NCI-H2081 (cell line): ENCODE data around the gene ANKRD40CL.
A peak's percentile ranks its signal among the peaks of the same experiment; 100 is the strongest.
"Not testable (repeated sequence)": the region's sequence is repeated elsewhere in the genome, so short reads cannot be mapped to it uniquely, and the experiment has no call there.

ENCODE experiments used
- DNase-seq, 2 experiments: peaks; one replicate each; lab custom pipeline; 2025; lab: John Stamatoyannopoulos, UW

Gene ANKRD40CL

DNA sequence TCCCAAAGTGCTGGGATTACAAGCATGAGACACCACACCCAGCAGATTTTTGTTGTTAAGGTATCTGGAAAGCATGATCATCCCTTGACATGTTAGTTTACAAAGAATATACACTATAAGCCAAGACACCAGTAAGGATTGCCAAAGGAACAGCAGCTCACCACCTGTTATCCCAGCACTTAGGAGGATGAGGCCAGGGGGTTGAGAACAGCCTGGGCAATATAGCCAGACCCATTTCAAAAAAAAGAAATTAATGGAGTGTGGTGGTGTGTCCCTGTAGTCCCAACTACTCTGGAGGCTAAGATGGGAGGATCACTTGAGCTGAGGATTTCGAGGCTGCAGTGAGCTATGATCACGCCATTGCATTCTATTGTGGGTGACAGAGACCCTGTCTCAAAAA, 5.1 kb downstream of the ANKRD40CL start:
- DNase-seq, result no peak

DNA sequence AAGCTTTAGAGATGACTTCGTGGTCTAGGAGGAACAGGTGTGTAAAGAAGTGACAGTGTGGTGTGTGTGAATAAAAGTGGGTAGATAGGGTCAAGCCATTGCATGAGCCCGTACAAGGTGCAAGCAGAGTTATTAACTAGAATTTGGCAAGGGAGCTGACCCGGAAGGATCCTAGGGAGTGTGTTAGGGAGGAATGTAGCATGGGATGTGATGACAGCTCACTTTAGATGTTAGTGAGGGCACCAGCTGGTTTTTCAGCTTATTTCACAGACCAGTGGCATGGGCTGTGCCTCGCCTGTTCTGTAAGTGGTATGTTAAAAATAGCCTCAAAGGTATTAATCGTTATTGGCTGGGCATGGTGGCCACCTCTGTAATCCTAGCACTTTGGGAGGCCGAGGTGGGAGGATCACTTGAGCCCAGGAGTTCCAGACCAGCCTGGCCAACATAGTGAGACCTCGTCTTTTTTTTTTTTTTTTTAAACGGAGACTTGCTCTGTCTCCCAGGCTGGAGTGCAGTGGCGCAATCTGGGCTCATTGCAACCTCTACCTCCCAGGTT, 8.3 kb downstream of the ANKRD40CL start:
- no peak for DNase-seq

DNA sequence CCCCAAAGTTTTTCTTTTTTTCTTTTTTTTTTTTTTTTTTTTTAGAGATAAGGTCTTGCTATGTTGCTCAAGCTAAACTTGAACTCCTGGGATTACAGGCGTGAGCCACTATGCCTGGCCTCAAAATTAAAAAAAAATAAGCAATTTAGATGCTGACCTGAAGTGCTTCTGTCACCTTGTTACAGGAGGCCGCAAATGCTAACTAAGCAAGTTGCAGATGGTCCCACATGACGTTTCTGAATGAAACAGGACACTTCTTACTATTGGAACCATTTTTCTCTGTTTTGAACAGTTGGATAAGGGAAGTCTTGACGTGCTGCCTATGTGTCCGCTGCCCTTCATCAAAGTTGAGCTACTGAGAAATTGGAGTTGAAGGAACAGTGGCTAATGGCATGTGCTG, 8.8 kb downstream of the ANKRD40CL start:
- DNase-seq, result no peak

DNA sequence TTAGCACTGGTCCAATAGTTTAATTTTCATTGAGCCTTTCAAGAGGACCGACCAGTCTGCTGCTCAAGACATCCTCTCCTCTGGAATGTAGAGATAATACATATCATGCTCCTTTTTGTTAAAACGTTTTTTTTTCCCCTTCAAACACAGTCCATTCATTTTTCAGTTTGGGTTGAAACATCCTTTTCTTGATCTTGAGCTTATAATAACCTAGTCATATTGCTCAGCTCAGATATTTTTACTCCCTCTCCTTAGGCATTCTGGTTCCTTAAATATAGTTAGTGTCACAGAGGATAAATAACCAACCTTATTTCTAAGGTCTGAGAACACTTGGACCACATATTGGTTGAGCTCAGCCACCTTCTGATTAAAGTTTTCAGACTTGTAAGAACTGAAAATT, 12.8 kb downstream of the ANKRD40CL start:
- DNase-seq, result no peak

DNA sequence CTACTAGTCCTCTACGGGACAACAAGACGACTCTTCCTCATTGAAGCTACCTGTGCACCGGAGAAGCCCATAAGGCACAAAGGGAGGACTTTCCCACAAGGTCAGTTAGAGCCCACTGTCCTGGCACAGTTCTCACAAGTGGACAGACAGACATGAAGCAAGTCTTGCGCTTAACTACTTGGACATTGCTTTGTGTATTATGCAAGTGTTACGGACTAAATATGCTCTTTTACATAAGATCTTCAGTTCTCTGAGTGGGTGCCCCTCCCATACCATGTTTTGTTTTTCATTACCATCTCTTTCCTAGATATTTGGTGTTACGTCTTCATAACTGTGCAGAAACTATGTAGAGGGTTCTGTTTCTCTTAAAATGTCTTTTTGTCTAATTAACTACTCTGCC, 18.1 kb downstream of the ANKRD40CL start:
- DNase-seq, result no peak

DNA sequence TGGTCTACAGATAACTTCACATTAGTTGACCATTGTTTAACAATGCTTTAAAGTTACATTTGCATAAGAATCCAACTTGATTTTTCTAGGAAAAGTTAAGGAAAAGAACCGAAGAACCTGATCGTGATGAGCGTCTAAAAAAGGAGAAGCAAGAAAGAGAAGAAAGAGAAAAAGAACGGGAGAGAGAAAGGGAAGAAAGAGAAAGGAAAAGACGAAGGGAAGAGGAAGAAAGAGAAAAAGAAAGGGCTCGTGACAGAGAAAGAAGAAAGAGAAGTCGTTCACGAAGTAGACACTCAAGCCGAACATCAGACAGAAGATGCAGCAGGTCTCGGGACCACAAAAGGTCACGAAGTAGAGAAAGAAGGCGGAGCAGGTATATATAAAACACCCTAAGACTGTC, 21.7 kb downstream of the ANKRD40CL start:
- DNase-seq, result no peak

DNA sequence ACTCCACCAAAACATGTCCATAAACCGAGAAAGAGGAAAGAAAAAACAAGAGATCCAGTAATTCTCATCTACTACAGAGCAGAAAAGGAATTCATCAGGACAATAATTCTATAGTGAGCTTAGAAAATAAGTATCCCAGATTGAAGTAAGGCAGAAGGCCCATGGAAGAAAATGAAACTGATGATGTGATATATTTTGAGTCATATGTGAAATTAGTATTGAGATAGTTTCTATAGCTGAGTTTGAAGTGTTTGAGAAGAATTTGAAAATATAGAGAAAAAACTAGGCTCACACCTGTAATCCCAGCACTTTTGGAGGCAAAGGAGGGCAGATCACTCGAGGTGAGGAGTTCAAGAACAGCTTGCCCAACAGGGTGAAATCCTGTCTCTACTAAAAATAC, 28.2 kb downstream of the ANKRD40CL start:
- no peak for DNase-seq

DNA sequence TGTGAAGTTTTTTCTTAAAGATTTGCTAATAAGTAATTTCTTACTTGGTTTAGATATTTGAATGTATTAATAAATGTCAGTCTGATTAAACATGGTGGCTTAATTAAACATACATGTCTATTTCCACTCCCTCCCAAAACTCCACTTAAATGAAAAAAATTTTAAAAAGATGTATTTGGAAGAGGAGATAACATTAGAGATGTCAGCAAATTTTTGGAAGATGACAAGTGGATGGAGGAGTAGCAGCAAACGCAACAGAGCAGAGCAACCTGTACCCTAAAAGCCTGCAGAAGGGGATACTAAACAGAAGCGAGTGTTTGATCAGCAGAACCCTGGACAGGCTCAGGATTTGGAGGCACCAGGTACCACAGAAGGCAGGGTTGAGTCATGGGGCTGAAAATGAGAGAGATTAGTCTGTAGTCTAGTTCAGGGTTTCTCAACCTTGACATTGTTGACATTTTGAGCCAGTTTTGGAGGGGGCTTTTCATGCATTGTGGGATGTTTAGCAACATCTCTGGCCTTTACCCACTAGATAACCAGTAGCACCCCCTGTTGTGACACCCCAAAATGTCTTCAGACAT, 30.1 kb downstream of the ANKRD40CL start:
- DNase-seq, result no peak

DNA sequence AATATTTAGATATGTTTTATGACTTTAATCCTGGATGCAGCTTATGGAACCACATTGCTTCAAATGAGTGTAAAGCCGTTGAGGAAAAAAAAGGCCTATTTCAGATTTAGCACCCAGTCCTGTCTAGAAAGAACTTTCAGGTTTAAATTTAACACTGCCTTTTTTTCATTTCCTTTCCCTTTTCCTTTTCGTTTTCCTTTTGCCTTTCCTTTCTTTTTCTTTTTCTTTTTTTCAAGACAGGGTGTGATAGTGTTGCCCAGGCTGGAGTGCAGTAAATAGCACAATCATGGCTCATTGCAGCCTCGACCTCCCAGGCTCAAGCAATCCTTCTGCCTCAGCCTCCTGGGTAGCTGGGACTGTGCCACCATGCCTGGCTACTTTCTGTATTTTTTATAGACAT, 32.0 kb downstream of the ANKRD40CL start:
- no peak for DNase-seq

DNA sequence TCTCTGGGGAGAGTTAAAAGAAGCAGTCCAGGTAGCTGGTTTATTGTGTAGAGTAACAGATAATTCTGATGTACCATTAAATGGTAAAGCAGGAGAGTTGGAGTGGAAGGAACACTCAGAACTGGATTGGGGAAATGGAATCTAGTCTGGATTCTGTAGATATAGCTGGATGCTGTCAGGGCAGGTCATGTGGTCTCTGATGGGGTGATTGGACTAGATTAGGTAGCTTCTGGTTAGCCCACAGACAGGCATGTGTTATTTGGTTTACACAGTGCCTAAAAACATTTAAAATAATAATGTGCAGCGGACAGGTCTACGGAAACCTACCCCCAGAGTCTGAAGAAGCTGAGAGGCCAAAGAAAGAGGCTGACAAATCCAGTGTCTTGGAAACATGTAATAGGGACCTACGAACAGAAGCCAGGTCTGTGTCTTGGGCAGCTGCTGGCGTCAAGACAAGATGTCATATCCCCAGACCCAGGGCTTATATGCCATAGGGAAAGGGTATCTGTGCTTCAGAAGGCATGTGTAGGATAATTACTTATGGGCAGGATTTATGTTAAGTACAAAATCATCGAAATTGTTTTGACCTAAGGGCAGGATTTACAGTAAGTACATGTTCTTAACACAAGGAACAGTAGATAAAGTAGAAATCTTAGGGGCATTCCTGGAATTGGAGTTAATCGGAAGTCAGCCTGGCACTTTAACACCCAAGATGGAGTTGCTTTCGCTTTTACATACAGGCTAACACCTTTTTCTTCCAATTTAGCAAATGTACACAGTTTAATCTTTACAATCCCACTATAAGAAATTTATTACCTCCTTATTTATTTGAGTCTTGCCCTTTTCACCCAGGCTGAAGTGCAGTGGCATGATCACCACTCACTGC, 35.5 kb downstream of the ANKRD40CL start:
- DNase-seq, result no peak

DNA sequence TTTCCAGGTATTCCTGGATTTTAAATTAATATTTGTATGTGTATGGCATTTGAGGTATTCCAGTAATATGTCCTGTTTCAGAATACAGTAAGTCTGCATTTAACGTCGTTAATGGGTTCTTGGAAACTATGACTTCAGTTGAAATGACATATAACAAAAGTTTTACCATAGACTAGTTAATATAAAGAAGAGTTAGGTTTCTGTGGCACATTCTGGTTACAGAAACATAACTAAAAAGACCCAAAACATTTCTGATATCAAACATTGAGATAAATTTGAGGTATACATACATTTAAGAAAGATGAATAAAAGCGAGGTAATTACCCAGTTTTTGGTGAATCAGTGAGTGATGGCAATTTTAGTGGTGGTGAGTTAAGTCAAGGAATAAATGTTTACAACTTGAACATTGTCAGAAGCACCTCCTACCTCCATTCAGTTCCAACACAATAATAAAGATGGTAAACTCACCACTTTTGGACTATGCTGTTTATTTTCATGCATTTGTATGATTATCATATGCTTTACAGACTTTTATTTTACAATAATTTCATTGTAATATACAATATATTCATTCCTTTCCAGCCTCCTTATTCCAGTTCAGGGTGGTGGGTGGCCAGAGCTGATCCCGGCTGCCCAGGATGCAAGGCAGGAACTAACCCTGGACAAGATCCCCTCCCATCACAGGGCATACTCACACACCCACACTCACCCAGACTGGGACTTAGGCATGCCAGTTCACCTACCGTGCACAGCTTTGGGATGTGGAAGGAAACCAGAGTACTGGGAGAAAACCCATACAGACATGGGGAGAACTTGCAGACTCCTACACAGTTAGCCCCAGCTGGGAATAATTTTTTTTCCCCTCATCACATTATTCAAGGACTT, 38.2 kb downstream of the ANKRD40CL start:
- DNase-seq, result no peak

DNA sequence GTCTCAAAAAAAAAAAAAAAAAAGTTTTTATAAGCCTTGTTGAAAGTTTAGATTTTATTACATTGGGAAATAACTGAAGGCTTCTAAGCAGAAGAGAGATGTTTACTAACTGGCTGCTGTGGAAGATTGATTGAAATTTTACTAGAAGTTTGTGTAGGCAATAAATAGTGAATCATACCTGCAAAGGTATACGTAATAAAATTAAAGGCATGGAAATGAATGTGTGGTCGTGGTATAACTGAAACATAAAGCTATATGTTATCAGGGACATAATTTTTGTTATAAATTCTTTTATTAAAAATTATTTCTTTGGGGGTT, 39.2 kb downstream of the ANKRD40CL start:
- DNase-seq, result no peak

DNA sequence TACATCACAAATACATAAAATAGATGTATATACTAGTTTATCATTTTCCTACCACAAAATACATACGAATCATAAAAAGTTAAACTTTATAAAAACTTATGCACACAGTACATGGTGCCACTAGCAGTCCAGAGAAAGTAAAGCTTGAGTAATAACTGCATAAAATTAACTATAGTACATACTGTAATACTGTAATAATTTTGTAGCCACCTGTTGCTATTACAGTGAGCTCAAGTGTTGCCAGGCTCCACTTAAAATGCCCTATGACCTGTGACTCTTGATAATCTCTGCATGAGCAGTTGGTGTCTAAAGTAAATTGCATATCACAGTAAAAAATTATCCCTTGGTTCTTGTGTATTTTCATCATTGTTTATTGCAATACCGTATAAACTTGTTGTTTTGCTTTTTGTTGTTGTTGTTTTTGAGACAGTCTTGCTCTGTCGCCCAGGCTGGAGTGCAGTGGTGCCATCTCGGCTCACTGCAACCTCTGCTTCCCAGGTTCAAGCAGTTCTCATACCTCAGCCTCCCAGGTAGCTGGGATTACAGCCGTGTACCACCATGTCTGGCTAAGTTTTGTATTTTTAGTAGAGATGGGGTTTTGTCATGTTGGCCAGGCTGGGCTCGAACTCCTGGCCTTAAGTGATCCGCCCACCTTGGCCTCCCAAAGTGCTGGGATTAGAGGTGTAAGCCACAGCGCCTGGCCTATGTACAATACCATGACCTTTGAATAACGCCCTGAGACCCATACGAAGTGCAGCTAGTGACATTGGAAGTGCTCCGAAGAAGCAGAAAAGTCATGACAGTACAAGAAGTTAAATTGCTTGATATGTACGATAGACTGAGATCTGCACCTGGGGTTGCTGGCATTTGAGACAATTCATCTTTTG, 41.3 kb downstream of the ANKRD40CL start:
- DNase-seq, result no peak

DNA sequence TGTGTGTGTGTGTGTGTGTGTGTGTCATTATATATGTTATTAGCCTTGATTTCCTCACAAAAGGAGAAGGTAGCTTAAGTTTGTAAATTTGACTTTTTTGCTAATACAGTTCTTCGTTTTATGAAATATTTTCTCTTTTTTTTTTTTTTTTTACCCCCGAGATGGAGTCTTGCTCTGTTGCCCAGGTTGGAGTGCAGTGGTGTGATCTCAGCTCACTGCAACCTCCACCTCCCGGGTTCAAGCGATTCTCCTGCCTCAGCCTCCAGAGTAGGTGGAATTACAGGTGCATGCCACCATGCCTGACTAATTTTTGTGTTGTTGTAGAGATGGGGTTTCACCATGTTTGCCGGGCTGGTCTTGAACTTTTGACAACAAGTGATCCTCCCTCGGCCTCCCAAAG, 42.7 kb downstream of the ANKRD40CL start:
- not testable (repeated sequence) for DNase-seq

DNA sequence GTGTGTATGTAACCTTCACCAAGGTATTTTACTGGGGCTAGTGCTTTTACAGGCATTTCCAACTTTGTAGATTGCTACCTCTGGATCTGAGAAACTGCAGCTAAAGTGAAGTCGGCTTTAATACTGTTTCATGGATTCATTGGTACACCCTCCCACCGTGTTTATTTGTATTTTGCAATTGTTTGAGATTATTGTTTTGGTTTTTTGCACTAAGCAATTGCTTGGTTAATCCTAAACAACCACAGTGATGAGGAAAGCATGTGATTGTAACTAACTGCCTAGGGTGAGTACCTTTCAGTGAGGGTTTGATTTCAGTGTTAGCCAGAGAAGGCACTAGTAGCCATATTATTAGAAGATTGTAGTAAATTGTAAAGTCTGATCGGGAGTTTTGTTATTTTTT, 44.6 kb downstream of the ANKRD40CL start:
- no peak for DNase-seq

DNA sequence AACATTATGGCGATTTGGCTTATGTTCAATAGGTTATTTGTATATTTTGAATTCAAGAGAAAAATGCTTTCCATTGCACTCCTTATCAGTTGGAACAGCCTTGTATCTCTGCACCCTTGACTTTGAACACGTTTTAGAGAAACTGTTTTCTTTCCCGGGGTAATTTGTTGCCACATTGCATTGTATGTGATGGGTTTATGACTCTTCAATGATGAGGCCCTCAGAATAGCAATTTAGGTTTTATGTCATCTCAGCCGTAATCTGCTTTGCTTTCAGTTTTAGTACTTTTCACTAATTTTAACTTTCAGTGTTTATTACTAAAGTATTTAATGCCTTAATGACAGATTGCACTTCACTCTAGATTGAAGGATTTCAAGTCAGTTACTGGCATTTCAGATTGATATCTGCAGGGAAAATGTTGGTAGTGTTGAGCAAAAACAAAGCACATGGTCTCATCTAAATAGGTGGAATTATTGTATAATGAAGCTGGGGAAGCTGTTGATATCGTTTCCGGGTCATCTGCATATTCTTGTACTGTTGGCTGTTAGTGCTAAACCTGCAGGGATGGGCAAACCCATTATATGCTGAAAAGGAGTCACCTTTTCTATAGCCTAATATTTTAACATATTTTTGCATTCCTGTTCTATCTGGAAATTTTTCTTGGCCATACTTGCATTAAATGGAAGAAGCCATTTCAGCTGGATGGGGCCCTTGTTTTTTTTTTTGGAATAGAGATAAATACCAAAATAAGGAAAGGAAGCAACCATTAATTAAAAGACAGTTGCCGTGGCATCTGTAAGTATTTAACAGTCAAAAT, 45.9 kb downstream of the ANKRD40CL start:
- DNase-seq, result peak in 1 of 2 experiments; percentile 38

DNA sequence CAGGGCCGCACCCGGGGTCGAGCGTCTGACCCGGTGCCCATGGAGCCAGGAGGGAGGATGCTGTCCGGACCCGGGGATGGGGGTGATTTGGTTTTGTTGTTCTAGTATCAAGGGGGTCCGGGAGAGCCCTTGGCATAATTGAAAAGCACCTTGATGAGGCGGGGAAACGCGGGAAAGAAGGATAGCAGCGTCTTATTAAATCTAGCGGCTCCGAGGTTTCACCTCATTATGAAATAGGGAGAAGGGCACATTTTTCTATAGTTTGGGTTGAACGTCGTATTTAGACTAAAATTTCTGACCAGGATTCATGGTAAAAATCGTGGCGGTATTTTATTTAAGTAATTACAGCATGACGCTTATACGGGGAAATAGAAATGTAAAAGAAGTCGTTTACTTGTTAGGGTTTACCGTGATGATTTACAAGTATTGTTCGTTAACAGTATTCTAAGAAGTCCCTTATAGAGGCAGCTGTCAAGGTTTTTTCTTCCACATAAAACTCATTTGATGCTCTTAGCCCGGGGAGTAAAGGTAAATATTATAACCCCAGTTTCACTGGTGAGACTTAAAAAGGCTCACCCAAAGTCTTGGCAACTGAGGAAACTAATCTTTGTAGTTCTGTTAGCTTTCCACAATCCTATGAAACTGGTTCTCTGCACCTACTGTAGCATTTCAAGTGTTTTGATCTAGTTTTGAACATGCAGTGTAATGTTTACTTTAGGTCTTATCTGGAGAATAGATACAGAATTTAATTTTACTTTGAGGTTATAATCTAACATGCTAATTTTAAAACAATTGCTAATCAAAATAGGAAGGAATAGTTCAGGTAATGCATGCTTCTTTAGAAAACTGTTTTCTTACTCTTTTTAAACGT, 47.2 kb downstream of the ANKRD40CL start:
- DNase-seq, result peak in 1 of 2 experiments; percentile 69

DNA sequence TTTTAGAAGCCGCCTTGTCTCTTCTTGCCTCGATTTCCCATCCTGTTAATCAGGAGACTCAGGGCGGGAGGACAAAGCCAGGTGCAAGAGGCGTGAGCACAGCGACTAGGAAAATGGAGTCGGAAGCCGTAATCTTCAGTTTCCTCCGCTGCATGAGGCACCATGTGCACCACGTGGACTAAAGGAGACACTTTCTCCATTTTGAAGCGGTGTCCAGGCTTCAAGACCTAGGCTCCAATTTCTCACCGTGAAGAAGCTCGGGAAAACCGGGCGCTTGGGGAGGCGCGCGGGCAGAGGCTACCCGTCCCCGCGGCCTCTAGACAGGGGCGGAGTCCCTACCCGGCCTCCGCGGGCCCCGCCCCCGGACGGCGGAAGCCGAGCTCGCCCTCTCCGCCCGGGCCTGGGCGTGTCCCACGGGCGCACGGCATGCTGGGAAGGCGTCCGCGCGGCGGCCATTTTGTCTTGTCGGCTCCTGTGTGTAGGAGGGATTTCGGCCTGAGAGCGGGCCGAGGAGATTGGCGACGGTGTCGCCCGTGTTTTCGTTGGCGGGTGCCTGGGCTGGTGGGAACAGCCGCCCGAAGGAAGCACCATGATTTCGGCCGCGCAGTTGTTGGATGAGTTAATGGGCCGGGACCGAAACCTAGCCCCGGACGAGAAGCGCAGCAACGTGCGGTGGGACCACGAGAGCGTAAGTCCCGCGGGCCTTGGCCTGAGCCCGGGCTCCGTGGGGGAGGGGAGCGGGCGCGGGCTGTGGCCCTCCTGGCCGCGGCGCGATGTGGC, 48.0 kb downstream of the ANKRD40CL start, which contains the start of gene LUC7L3:
Gene LUC7L3, plus strand, starts transcription at position 460 of the 780 bp plus-strand sequence. Its CDS starts 130 bp downstream, at position 590.
- DNase-seq, result peak; percentile 92 to 97

DNA sequence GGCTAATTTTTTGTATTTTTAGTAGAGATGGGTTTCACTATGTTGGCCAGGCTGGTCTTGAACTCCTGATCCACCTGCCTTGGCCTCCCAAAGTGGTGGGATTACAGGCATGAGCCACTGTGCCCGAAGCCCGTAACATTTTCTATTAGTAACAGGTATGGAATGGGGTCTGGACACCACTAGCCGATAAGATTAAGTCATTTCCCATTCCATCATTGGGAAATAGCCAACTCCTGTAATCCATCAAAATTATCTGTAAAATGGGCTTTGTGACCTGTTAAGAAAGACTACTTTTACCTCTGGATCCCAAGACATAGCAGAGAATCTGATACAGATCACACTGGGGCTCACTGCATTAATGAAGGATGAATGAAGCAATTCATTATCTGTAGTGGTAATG, 51.8 kb downstream of the ANKRD40CL start:
- DNase-seq, result no peak
